ENCODE results near the gene MRPS25.
A peak's percentile ranks its signal among the peaks of the same experiment; 100 is the strongest.

Gene MRPS25

DNA sequence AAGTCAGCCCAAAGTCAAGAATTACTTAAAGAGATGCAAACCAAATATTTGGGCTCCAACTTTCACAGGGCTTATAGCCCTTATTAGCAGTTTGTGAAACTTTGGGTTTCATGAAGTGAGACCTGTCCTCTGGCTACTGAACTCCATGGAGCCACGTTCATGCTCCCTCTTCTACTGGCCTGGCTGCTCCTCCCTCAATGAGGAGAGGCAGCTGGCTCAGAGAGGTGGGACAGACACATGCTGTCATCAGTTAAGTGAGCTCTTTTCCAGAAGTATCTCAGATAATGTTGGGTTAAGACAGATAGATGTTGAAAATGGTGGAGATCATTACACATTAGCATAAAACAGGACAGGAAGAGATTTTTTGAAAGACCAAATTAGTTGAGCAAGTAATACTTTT lies 19.4 kb downstream of the MRPS25 start:
- Mint-ChIP-seq H3K36me3 (peaks cover 59% of the 10 kb centered on the region), H3K27me3 (no peaks in the 10 kb centered on the region), H3K27ac (no peak overlapping the region), H3K4me1 (peaks cover 24% of the 10 kb centered on the region), H3K4me3 (no peak overlapping the region), H3K9me3 (no peaks in the 10 kb centered on the region)
- DNase-seq: no peak
- CTCF ChIA-PET: interaction anchor here (1.4 kb wide), 1 partner anchor 119 kb away, joined by 3 read pairs; no protein-coding TSS in a partner anchor

DNA sequence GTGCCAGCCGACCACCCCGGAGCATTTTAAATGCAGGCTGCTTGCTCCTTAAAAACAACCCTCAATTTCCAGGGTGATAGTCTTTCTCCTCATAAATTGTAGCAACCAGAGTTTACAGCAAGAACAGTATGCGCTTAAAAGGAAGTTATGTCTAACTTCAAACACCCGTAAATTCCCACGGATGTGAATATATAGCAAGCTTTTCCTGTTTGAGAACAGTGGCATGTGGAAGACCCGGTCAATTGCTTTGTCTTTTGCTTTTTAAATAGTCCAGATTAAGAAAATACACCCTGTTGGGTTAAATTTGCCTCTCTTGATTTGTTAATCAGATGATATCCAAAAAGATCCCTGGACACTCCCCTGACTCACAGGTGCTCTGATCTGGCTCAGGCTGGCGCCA lies 20.8 kb downstream of the MRPS25 start:
- H3K27ac Mint-ChIP-seq: peak overlapping the region; percentile 69
- CTCF ChIA-PET: no interaction called here
- peaks cover 19% of the 10 kb centered on the region for H3K4me1 Mint-ChIP-seq
- peaks cover 58% of the 10 kb centered on the region for H3K36me3 Mint-ChIP-seq
- no peaks in the 10 kb centered on the region for H3K27me3 Mint-ChIP-seq
- no peaks in the 10 kb centered on the region for H3K9me3 Mint-ChIP-seq
- no peak for DNase-seq
- no peak overlapping the region for H3K4me3 Mint-ChIP-seq

DNA sequence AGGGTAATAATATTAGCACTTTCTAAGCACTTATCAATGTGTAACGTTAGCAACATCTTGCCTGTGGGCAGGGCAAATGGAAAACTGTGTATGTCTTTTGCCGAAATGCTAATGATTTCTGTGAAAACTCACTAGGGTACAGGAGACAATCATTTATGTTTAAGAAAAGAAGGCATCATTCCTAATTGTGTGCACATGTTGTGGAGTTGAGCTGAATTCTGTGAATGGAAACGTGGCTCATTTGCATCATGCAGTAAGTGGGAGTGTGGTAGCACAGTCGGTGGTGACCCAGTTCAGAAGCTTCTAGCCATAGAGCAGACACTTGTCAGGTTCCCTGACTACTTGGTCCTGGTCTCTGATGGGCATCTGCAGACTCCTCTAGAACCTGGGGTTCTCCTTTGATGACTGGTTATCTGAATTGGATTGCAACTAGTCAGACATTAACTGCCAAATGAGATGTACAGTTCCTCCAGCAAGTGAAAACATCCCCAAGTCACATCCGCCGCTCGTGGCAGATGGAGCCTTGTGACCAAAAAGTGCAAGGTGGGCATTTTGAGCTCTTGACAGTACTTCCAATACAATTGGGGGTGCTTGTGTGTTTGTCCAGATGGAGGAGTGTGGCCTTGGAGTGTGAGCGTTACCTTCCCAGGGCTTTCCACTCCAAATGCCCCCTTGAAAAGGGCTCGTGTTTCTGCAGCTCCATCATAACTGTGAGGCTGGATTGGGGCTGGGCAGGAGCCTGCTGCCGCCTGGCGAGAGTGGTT lies 21.5 kb downstream of the MRPS25 start:
- CTCF ChIA-PET: no interaction called here
- no peak for DNase-seq
- no peak overlapping the region for H3K4me3 Mint-ChIP-seq
- H3K9me3 Mint-ChIP-seq: no peaks in the 10 kb centered on the region
- H3K27me3 Mint-ChIP-seq: no peaks in the 10 kb centered on the region
- H3K4me1 Mint-ChIP-seq: peaks cover 19% of the 10 kb centered on the region
- H3K36me3 Mint-ChIP-seq: peaks cover 64% of the 10 kb centered on the region
- H3K27ac Mint-ChIP-seq: peak overlapping the region; percentile 24

DNA sequence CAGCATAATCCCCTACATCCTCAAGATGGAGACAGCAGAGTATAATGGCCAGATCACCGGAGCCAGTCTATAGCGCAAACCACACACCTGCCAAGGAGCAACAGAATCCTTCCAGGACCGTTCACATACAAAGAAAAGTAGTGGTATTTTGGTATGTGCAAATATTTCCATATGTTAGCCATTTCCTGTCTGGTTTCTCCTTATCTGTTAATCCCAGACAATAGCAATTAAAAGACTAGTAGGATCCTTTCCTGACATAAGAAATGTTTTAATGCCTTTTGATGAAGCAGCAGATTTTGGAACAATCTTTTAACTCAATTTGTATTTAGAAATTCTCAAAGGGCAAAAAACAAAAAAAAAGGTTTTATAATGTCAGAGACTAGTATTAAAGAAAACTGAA lies 22.2 kb downstream of the MRPS25 start:
- no peaks in the 10 kb centered on the region for H3K9me3 Mint-ChIP-seq
- H3K36me3 Mint-ChIP-seq: peaks cover 65% of the 10 kb centered on the region
- no peaks in the 10 kb centered on the region for H3K27me3 Mint-ChIP-seq
- H3K4me1 Mint-ChIP-seq: peaks cover 19% of the 10 kb centered on the region
- H3K4me3 Mint-ChIP-seq: no peak overlapping the region
- CTCF ChIA-PET: no interaction called here
- DNase-seq: no peak
- no peak overlapping the region for H3K27ac Mint-ChIP-seq

DNA sequence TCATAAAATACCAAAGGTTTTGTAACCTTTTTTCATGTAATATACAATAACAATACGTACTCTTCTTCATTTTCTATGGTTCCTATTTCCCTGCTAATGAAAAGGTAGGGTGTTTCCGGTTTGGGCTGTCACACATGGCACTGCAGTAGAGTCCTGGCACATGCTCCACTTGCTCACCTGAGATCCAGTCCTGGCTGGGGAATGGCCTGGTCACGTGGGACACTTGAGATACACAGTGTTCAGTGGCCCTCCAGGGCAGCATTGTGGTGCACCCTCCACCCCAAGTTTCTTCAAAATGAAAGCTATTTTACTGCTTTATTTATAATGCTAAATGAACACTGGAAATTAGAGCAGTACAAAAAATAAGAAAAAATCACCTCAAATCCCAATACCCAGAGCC lies 23.2 kb downstream of the MRPS25 start:
- CTCF ChIA-PET: interaction anchor here (0.7 kb wide), 1 partner anchor 66 kb away, joined by 3 read pairs; no protein-coding TSS in a partner anchor

DNA sequence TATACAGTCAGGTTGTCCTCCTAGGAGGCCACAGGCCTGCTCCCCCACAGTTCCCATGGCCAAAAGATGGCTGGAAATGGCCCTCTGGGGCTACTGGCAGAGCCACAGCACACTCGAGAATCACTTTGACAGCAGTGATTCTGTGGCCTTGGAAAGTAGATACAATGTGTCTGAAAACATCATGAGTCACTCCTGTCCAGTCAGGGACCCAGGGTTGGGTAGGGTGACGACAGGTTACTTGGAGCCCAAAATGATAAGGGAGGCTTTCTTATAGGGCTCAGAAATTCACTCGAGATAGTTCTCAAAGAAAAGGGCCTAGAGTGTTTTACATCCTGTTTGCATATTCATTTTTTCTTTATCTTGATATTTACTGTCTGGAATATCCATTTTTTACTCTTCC lies 24.3 kb downstream of the MRPS25 start:
- DNase-seq: no peak
- H3K4me3 Mint-ChIP-seq: no peak overlapping the region
- no peaks in the 10 kb centered on the region for H3K27me3 Mint-ChIP-seq
- H3K4me1 Mint-ChIP-seq: peaks cover 19% of the 10 kb centered on the region
- H3K27ac Mint-ChIP-seq: peak overlapping the region; percentile 20
- no peaks in the 10 kb centered on the region for H3K9me3 Mint-ChIP-seq
- peaks cover 58% of the 10 kb centered on the region for H3K36me3 Mint-ChIP-seq
- CTCF ChIA-PET: interaction anchor here (1.2 kb wide), 1 partner anchor 8 kb away, joined by 3 read pairs; no protein-coding TSS in a partner anchor

More for the DNA sequence above, 23.2 kb downstream of the MRPS25 start:
- H3K36me3 Mint-ChIP-seq: peaks cover 68% of the 10 kb centered on the region
- H3K9me3 Mint-ChIP-seq: no peaks in the 10 kb centered on the region
- peaks cover 19% of the 10 kb centered on the region for H3K4me1 Mint-ChIP-seq
- DNase-seq: no peak
- no peak overlapping the region for H3K27ac Mint-ChIP-seq
- no peak overlapping the region for H3K4me3 Mint-ChIP-seq
- no peaks in the 10 kb centered on the region for H3K27me3 Mint-ChIP-seq

DNA sequence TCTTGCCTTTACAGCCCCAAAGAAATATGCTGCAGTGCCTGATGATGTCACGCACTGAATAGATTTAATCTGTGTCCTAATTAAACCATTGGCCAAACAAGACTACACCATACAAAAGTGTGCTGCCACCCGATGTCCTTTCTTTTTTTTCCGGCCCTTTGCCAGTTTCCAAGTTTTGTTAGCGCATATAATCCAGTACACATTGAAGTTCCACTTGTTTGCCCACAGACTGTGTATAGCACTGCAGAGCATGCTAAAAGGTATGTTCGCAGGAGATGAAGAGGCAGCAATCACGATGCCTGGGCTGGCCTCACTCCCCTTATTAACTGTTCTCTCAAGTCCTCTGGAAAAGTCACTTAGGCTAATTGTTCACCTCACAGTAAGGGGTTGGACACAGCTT lies 26.8 kb downstream of the MRPS25 start:
- Mint-ChIP-seq H3K9me3 (no peaks in the 10 kb centered on the region), H3K27me3 (no peaks in the 10 kb centered on the region), H3K4me3 (no peak overlapping the region), H3K36me3 (peaks cover 52% of the 10 kb centered on the region), H3K4me1 (peaks cover under 1% of the 10 kb centered on the region), H3K27ac (no peak overlapping the region)
- CTCF ChIA-PET: interaction anchor here (1.2 kb wide), 1 partner anchor 13 kb away, joined by 3 read pairs; no protein-coding TSS in a partner anchor
- DNase-seq: no peak

DNA sequence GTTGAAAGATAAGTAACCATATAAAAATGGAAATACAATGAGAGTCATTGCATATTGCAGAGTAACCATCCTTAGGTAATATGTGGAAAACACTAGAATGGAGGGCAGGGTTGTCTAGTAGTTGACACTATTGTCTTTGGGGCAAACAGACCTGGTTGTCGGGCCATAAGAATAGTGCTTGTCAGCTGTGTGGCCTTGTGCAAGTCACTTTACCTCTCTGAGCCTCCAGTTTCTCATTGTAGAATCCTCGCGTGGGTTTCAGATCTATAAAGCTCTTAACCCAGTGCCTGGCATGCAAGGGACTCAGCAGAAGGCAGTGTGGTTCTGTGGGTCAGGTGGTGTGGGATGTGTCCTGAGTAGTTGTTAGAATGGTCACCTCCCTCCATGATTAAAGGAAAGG lies 32.0 kb downstream of the MRPS25 start:
- H3K27ac Mint-ChIP-seq: no peak overlapping the region
- H3K9me3 Mint-ChIP-seq: no peaks in the 10 kb centered on the region

DNA sequence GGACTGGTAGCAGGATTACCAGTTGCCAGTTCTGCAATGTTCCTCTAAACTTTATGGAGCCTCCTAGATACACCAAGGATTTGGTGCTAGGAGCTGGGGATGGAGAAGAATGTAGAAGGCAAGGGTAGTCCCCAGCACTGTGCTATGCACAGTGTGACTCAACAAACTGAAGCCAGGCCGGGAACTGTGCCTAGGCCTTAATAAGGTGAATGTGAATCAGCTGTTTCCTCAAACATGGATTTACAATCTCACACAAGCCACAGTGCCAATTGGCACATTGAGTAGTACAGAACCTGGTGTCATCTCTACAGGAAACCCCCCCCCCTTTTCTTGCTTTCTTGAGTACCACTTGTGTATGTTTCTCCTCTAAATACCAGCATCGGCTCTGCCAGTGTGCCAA lies 32.5 kb downstream of the MRPS25 start:
- no peak overlapping the region for H3K4me3 Mint-ChIP-seq
- no peaks in the 10 kb centered on the region for H3K27me3 Mint-ChIP-seq
- H3K27ac Mint-ChIP-seq: no peak overlapping the region
- DNase-seq: no peak
- H3K9me3 Mint-ChIP-seq: no peaks in the 10 kb centered on the region
- CTCF ChIA-PET: interaction anchor here (1.3 kb wide), 1 partner anchor 111 kb away, joined by 3 read pairs; no protein-coding TSS in a partner anchor
- H3K36me3 Mint-ChIP-seq: peaks cover 45% of the 10 kb centered on the region
- no peaks in the 10 kb centered on the region for H3K4me1 Mint-ChIP-seq

More for the DNA sequence above, 32.0 kb downstream of the MRPS25 start:
- H3K27me3 Mint-ChIP-seq: no peaks in the 10 kb centered on the region
- CTCF ChIA-PET: interaction anchor here (1.3 kb wide), 1 partner anchor 112 kb away, joined by 3 read pairs; no protein-coding TSS in a partner anchor
- peaks cover 45% of the 10 kb centered on the region for H3K36me3 Mint-ChIP-seq
- no peaks in the 10 kb centered on the region for H3K4me1 Mint-ChIP-seq
- no peak overlapping the region for H3K4me3 Mint-ChIP-seq
- DNase-seq: no peak

DNA sequence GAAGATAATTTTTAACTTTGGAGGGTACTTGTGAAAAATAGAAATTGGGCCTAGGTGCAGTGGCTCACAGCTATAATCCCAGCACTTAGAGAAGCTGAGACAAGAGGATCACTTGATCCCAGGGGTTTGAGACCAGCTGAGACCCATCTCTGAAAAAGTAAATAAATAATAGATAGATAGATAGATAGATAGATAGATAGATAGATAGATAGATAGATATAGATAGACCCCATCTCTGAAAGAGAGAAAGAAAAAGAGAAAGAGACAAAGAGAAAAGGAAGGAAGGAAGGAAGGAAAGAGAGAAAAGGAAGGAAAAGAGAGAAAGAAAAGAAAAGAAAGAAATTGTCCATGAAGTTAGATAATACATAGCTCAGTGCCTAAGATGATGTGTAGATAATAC lies 35.5 kb downstream of the MRPS25 start:
- Mint-ChIP-seq H3K9me3 (no peaks in the 10 kb centered on the region), H3K4me3 (no peak overlapping the region), H3K36me3 (peaks cover 61% of the 10 kb centered on the region), H3K27me3 (no peaks in the 10 kb centered on the region), H3K27ac (no peak overlapping the region), H3K4me1 (no peaks in the 10 kb centered on the region)
- no peak for DNase-seq
- CTCF ChIA-PET: interaction anchor here (1.2 to 1.5 kb wide), 2 partner anchors 103 to 107 kb away, joined by 3 to 4 read pairs; no protein-coding TSS in a partner anchor

DNA sequence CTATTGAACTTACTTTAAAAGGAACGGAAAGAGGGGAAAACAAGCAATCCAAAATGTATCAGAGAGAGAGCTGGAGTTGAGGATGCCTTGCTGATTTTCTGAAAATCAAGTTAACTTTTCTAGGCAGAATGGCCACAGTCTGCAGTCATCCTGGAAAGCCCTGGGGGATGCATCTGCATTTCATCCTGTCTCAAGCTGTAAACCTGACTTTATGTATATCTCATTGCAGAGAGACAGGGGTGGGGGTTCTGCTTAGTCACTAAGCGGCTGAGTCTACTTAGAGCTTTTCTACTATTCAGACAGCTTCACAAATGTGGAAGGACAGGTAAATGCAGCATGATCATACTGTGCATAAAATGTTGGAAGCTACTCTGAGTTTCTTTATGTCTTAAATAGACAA lies 41.4 kb downstream of the MRPS25 start:
- no peaks in the 10 kb centered on the region for H3K9me3 Mint-ChIP-seq
- H3K4me3 Mint-ChIP-seq: no peak overlapping the region
- no peaks in the 10 kb centered on the region for H3K27me3 Mint-ChIP-seq
- CTCF ChIA-PET: interaction anchor here (0.9 kb wide), 1 partner anchor 27 kb away, joined by 3 read pairs; no protein-coding TSS in a partner anchor
- H3K4me1 Mint-ChIP-seq: no peaks in the 10 kb centered on the region
- H3K36me3 Mint-ChIP-seq: peaks cover 52% of the 10 kb centered on the region
- DNase-seq: no peak
- no peak overlapping the region for H3K27ac Mint-ChIP-seq

DNA sequence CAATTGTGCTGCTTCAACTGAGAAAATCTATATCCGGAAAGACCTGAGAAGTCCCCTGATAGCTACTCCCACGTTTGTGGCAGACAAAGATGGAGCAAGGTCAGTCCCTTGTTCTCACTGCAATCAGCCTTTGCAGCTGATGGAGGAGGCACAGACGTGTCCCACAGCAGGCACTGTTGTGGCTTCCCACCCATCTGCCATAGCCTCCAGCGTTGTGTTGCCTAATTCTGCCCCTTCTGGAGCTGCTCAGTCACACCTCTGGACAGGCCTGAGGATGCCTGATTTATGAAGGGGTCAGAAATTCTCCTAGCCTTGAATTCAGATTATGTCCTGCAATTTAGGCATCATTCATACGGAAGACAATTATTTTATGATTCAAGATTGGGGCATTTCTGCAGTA lies 41.9 kb downstream of the MRPS25 start:
- no peak overlapping the region for H3K27ac Mint-ChIP-seq
- DNase-seq: no peak
- H3K9me3 Mint-ChIP-seq: no peaks in the 10 kb centered on the region
- peaks cover 50% of the 10 kb centered on the region for H3K36me3 Mint-ChIP-seq
- CTCF ChIA-PET: interaction anchor here (0.9 kb wide), 1 partner anchor 28 kb away, joined by 3 read pairs; no protein-coding TSS in a partner anchor
- H3K4me3 Mint-ChIP-seq: no peak overlapping the region
- H3K4me1 Mint-ChIP-seq: no peaks in the 10 kb centered on the region
- H3K27me3 Mint-ChIP-seq: no peaks in the 10 kb centered on the region

DNA sequence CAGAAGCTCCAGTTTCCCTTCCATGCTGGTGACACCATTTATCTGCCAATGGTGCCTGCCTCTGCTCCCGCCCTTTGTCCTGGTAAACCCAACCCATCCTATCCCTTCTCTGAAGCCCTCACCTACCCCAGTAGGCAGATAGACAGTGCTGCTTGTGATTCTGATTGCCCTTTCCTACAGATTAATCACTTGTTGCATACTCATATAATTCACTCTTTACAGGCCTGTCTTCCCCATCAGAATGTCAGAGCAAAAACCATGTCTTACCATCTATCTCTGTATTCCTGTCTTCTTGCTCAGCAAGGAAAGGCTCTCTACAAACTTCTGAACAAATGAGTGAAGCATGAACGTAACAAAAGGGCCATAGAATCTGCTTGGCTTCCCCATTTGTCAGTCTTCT lies 47.9 kb downstream of the MRPS25 start:
- H3K36me3 Mint-ChIP-seq: peaks cover 53% of the 10 kb centered on the region
- H3K27ac Mint-ChIP-seq: no peak overlapping the region
- no peaks in the 10 kb centered on the region for H3K9me3 Mint-ChIP-seq
- DNase-seq: no peak
- H3K4me1 Mint-ChIP-seq: no peaks in the 10 kb centered on the region
- H3K27me3 Mint-ChIP-seq: no peaks in the 10 kb centered on the region
- H3K4me3 Mint-ChIP-seq: no peak overlapping the region
- CTCF ChIA-PET: no interaction called here

DNA sequence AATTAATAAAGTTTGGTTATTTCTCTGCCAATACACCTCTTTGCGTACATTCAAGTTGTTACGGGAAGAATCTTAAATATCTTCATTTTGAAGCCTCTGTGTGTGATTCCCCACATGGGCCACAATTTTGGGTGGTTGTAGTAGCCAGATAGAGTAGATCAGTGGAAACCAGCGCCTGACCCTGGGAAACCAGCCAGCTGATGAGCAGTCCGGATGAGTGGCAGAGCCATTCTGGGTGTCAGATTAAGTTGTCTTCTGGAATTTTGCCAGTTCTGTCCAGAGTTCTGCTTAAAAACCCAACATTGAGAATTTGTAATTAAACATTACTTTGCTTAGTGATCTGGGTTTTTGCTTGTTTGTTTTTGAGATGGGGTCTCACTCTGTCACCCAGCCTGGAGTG lies 49.7 kb downstream of the MRPS25 start:
- Mint-ChIP-seq H3K36me3 (peaks cover 47% of the 10 kb centered on the region), H3K9me3 (no peaks in the 10 kb centered on the region), H3K4me3 (no peak overlapping the region), H3K27ac (no peak overlapping the region), H3K4me1 (no peaks in the 10 kb centered on the region), H3K27me3 (no peaks in the 10 kb centered on the region)
- CTCF ChIA-PET: no interaction called here
- no peak for DNase-seq

Measured in activated naive CD4-positive, alpha-beta T cell treated with anti-CD3 and anti-CD28 coated beads, Interleukin-2, amount 10 ng/mL, durations not matched to agents 7 days and 5 days (primary cell).